NCI-H82 (cell line): Measurements from ENCODE around the gene ZKSCAN3.
A peak's percentile ranks its signal among the peaks of the same experiment; 100 is the strongest.
"Not testable (repeated sequence)": the region's sequence is repeated elsewhere in the genome, so short reads cannot be mapped to it uniquely, and the experiment has no call there.

Source experiments
- DNase-seq: peaks from one replicate; lab custom pipeline; 2025; lab: John Stamatoyannopoulos, UW

Gene ZKSCAN3

DNA sequence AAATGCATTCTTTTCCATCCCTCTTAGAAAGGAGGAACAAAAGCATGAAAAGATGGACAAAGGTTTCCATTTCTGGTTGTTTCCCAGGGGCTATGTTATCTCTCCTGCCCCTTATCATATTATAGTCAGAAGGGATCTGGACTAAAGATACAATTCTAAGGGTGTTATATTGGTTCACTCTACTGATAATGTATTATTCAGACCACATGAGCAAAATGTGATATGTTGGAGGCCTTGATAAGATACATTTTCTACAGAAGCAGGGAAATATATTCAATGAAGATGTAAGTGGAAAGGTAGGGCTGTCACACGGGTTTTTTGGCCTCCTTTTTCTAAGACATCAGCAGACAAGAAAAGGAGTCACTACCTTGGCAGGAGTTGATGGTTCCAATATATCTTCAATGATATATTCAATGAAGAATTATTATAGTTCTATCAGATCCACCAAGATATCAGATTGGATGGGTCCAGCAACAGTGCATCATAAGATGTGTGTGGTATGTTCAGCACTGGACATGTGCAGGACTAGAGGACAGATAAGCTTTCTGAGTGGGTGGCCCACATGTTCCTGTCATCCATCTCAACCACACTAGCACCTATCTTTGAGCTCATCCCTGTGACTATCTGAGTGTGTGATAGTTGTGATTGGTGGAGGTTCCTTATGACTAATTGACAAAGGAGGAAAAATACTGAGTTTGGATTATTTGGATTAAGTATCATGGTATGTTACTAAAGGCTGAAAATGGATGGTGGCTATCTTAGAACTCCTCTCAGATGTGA is 5.7 kb upstream of the ZKSCAN3 start:
- DNase-seq, result no peak

DNA sequence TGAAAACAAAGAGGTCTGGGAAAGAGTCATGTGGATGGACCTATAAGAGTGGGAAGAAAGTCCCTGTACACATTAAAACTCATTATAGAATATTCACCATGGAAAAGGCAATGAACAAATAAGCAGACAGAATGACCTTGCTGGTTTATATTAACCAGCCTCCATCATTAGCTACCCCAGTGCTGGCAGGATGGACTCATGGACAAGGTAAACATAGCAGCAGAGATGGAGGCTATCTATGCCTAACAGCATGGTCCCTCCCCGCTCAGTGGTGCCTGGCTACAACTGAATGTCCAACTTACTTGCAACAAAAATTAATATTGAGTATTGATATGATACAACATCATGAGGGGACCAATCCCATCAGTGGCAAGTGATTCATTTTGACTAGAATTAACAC is 4.5 kb upstream of the ZKSCAN3 start:
- no peak for DNase-seq

GRCh38 chr6:28347119-28347518 is 2.6 kb upstream of the ZKSCAN3 start:
- DNase-seq, result no peak

DNA sequence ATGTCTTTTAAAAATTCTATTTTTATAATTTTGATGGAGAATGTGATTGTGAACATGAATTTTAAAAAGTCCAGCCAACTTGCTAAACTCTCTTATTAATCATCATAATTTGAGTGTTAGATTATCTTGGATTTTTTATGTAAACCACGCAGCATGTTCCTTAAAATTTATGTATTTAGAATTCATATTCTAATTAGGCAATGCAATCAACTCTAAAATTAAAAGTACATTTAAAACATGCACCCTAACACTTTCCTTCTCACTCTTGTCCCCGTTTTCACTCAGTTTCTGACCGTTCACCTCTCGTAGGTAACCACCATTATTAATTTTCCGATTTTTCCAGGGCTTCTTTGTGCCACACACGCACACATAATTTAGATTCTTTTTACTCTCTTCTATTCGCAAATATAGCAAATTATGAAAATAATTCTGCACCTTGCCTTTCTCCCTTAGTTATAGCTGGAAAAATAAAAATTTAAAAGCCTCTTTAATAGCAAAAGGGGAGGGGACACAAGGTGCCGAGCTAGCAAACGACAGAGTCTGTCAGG is 329 bp upstream of the ZKSCAN3 start:
- no peak for DNase-seq

GRCh38 chr6:28351087-28351486 is 1.3 kb downstream of the ZKSCAN3 start:
- DNase-seq, result no peak

GRCh38 chr6:28351493-28351925 is 1.8 kb downstream of the ZKSCAN3 start:
- no peak for DNase-seq

DNA sequence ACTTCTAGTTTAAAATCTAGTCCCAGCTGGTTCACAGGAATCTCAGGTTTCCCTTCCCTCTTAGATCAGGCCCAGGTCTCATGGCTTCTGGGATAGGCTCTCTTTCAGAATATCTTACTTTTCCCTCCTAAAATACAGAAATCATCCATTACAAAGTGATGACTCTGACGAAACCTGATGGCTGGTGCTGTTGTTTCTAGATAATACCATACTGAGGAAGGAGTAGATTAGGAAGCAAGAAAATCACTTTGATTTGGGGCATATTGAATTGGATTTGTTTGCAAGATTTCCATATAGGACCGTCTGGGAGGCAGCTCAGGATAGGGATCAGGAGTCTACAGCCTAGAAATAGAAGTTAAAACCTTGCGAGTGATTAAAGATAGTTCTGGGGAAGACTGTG is 3.6 kb downstream of the ZKSCAN3 start:
- DNase-seq, result no peak

DNA sequence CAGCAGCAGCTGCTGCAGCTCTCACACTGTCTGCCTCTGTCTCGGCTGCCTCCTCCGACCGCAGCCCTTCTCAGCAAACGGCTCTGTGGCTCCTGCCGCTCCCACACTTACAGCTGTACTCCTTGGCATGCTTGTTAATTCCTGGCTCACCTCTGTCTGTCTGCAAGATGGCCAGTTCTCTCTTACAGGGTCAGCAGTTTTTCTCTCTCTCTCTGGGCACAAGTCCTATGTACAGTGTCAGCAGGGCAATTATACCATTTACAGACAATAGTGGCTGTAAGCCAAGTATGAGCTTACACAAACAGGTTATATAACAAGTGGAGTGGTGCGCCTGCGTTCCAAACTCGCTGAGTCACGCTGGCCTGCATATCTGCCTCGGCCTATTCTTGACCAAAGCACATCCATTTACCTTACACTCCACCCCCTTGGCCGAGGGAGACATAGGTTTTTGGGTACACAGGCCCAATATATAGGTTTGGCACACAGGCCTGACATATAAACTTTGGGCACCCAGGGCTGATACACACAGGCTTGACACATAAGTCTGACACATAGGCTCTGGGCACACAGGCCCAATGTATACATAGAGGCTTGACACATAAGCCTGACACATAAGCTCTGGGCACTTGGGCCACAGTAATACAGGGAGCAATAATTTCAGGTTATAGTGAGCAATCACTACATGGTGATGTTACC is 4.4 kb downstream of the ZKSCAN3 start:
- no peak for DNase-seq

DNA sequence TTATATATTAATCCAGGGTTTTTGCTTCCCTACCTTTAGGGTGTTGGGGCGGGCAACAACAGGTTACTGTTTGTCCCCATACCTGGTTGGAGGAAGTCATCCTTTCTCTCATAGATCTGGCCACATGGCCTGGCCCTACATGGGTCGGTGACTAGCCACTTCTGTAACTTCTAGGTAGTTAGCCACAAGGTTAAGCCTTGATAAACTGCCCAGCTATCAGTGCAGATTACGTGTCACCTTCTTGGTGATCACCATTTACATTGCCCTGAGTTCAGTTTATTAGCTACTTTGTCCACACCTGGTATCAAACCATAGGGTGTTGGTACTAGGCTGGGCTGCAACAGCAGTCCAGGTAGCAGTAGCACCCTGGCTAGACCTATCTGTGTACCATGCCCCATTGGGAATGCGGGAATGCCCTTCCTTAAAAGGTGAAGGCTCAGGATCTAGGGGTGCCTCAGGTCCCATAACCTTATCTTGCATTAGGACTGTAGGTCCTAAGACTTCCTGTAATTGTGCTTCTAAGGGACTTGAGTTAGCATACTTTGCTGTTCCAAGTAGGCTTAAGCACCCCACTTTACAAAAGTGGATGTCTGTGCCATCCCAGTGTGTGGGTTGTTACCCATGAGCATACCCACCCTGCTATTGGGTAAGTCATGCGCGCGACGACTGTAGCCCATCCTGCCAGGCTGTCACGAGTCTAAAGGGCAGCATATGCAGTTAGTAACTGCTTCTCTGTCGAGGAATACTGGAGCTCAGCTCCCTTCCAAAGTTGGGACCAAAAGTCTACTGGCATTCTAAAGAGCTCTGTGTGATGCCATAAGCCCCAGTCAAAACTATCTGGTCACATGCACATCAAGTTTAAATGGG is 5.2 kb downstream of the ZKSCAN3 start:
- DNase-seq, result no peak

DNA sequence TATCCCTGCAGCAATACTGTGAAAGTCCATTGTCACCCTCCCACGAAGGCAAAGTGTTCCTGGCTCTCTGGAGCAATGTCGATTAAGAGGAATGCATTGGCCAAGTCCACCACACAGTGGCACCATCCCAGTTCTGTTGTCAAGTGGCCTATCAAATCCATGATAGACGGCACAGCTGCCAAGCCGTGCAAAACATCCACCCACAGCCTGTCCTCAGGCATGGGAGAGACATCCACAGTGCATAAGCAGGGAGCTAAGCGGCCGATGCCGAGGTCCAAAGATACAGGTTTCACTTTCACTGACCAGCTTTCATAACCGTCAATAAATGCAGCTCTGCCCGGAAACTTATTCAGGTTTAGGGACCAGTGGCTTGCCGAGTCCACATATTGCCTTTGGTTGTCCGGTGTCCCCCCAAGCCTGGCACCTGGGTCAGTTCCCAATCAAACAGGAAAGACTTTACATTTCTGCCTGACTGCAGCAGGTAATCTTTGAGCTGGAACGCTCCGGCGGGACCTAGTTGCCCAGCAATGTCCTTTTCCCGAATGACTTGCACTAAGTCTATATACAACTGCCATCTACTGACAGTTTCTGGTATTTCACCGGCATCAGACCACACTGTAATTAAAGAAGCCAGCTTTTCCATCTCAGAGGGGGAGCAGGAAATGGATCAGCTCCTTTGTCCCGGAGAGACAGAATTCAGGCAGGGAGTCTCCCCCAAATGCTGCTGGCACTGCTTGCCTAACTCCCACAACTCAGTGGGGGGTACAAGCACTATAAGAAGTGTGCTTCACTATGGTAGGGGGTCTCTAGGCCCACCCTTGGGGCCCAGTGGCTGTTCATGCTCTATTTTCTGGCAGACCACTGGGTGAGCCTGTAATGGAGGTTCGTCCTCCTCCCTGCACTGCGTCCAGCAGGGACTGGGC is 6.3 kb downstream of the ZKSCAN3 start:
- DNase-seq, result peak; percentile 90

GRCh38 chr6:28356666-28357020 is 6.9 kb downstream of the ZKSCAN3 start:
- no peak for DNase-seq

DNA sequence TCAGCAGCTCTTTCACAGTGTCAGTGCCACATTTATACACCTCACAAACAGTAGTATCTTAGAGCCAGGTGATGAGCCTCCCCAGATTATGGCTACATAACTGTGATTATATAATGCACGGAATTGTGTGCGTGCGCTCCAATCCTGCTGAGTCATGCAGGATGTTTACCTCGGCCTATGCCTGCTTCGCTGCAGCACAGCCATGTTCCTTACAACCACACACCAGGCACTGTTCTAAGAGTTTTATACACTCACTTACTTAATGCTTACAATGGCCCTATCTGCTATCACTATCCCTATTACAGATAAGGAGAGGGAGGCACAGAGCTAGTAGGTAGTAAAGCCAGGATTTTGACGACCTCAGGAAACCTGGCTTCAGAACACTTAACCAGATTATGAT is 7.3 kb downstream of the ZKSCAN3 start:
- peak; percentile 24 for DNase-seq

- DNase-seq, result not testable (repeated sequence)
These were observed 9.8 kb downstream of the ZKSCAN3 start for GRCh38 chr6:28359562-28359961.

DNA sequence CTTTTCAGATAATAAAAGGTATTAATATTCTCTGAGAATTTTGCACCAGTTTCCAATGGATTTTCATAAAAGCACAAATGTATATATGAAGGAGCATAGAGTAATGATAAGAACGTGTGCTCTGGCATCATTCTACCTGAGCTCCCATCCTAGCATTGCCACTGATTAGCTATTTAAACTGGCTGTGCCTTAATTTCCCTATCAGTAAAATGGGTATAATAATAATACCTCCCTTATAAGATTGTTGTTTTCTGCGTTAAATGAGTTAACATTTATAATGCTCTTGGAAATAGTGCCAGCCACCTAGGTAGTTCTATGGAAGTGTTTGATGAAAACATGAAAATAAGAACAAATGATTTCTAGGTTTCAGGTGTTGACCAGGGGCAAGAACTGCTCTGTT is 11.2 kb downstream of the ZKSCAN3 start:
- no peak for DNase-seq

GRCh38 chr6:28365590-28365989 is 15.8 kb downstream of the ZKSCAN3 start:
- not testable (repeated sequence) for DNase-seq

DNA sequence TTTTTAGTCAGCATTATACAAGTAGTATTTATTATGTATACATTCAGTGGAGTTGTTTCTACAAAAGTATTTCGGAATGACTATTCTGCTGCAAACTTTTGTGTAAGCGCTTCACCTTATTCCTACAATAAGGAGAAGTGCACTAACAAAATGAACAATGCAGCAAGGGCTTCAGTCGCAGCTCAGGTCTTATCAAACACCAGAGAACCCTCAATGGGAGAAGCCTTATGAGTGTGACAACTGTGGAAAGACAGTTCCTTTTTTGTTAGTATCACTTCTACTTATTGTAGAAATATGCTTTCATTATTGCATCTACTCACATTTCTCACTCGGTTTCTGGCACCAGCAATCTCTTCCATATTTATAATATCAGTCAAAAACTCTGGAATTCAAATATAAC is 18.8 kb downstream of the ZKSCAN3 start:
- no peak for DNase-seq

DNA sequence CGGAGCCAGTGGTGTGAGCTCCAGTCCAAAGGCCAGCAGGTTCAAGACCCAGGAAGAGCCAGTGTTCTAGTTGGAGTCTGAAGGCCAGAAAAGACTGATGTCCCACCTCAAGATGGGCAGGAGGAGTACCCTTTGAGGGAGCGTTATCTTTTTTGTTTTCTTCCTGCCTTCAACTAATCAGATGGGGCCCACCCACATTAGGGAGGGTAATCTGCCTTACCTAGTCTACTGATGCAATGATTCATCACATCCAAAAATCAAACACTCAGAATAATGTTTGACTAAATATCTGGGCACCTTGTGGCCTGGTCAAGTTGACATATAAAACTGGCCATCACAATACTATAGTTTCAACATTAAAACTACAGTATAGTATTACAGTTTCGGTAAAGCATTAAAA is 19.7 kb downstream of the ZKSCAN3 start:
- no peak for DNase-seq

- DNase-seq, result no peak
These were observed 20.7 kb downstream of the ZKSCAN3 start for GRCh38 chr6:28370440-28370839.

DNA sequence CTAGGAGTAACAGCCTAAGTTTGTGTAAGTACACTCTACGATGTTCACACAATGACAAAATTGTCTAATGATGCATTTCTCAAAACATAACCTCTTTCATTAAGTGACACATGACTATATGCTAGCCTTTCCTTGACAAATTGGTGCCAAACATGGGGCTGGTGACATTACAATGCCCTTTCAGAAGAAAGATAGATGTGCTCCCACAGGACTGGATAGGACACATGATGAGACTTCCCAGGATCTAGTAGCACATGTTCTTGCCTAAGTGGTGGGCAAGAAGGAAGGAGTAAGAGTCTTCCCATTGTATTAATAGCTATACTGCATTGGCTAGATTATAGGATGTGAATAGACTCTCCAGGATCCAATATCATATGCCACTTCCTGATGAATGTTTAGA is 21.5 kb downstream of the ZKSCAN3 start:
- DNase-seq, result no peak

DNA sequence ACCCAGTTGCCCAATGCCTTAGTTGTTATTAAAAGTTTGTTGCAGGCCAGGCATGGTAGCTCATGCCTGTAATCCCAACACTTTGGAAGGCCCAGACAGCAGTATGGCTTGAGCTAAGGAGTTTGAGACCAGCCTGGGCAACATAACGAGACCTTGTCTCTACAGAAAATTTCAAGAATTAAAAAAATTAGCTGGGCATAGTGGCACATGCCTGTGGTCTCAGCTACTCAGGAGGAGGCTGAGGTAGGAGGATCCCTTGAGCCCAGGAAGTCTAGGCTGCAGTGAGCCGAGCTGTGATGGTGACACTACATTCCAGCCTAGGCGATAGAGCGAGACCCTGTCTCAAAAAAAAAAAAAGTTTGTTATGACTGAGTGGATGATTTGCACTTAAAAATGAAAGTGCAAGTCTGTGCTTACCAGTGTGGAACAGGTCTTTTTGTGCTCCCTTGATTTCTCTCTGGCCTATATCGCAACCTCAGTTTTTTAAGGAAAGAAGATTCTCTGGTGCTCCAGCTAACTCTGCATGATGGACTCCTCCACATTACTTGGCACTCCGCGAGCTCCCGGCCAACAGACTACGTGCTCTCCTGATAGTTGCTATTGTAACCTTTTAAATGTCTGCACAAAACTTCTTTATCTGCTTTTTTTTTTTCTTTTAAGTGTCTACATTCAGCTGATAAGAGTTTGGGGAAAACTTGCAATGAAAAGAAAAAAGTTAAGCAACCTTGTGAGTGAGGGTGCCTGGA is 22.1 kb downstream of the ZKSCAN3 start:
- no peak for DNase-seq

- no peak for DNase-seq
These were observed 24.2 kb downstream of the ZKSCAN3 start for GRCh38 chr6:28373925-28374324.
